ENCODE results near the gene G2E3.

The G2E3 gene

GRCh38 chr14:30547388-30548048, 11.4 kb upstream of the G2E3 start:
- Mint-ChIP-seq H3K27ac (no peak overlapping the region), H3K36me3 (no peaks in the 10 kb centered on the region), H3K9me3 (no peaks in the 10 kb centered on the region), H3K4me1 (no peaks in the 10 kb centered on the region), H3K27me3 (peaks cover 27% of the 10 kb centered on the region), H3K4me3 (no peak overlapping the region)
- ATAC-seq, result no peak

GRCh38 chr14:30550335-30550734, 8.6 kb upstream of the G2E3 start:
- Mint-ChIP-seq H3K27ac (no peak overlapping the region), H3K4me1 (peaks cover 9% of the 10 kb centered on the region), H3K9me3 (no peaks in the 10 kb centered on the region), H3K27me3 (peaks cover 27% of the 10 kb centered on the region), H3K36me3 (no peaks in the 10 kb centered on the region), H3K4me3 (no peak overlapping the region)
- no peak for ATAC-seq

- no peaks in the 10 kb centered on the region for H3K36me3 Mint-ChIP-seq
- H3K4me1 Mint-ChIP-seq, result peaks cover 9% of the 10 kb centered on the region
- ATAC-seq, result no peak
- peaks cover 27% of the 10 kb centered on the region for H3K27me3 Mint-ChIP-seq
- H3K4me3 Mint-ChIP-seq, result no peak overlapping the region
- no peaks in the 10 kb centered on the region for H3K9me3 Mint-ChIP-seq
- no peak overlapping the region for H3K27ac Mint-ChIP-seq
These were observed 7.5 kb upstream of the G2E3 start for GRCh38 chr14:30551460-30551859.

- ATAC-seq, result no peak
- peak overlapping the region; percentile 25 for H3K27ac Mint-ChIP-seq
These were observed 5.5 kb upstream of the G2E3 start for GRCh38 chr14:30553311-30553989.

GRCh38 chr14:30558362-30558674, 640 bp upstream of the G2E3 start:
- no peaks in the 10 kb centered on the region for H3K27me3 Mint-ChIP-seq
- peaks cover 27% of the 10 kb centered on the region for H3K4me1 Mint-ChIP-seq
- peaks cover 18% of the 10 kb centered on the region for H3K36me3 Mint-ChIP-seq
- H3K27ac Mint-ChIP-seq, result peak overlapping the region; percentile 98
- ATAC-seq, result no peak
- H3K4me3 Mint-ChIP-seq, result peak overlapping the region; percentile 100
- H3K9me3 Mint-ChIP-seq, result no peaks in the 10 kb centered on the region

More at GRCh38 chr14:30553311-30553989, 5.5 kb upstream of the G2E3 start:
- Mint-ChIP-seq H3K27me3 (peaks cover 18% of the 10 kb centered on the region), H3K4me3 (no peak overlapping the region), H3K36me3 (no peaks in the 10 kb centered on the region), H3K9me3 (no peaks in the 10 kb centered on the region), H3K4me1 (peaks cover 9% of the 10 kb centered on the region)

- no peaks in the 10 kb centered on the region for H3K27me3 Mint-ChIP-seq
- peaks cover 24% of the 10 kb centered on the region for H3K36me3 Mint-ChIP-seq
- H3K4me3 Mint-ChIP-seq, result peak overlapping the region; percentile 100
- peak; percentile 5 for ATAC-seq
- H3K27ac Mint-ChIP-seq, result peak overlapping the region; percentile 98
- no peaks in the 10 kb centered on the region for H3K9me3 Mint-ChIP-seq
- H3K4me1 Mint-ChIP-seq, result peaks cover 28% of the 10 kb centered on the region
These were observed 707 bp downstream of the G2E3 start for GRCh38 chr14:30559638-30560091.

- peak overlapping the region; percentile 58 for H3K4me3 Mint-ChIP-seq
These were observed 1.6 kb downstream of the G2E3 start for GRCh38 chr14:30560581-30560980.

GRCh38 chr14:30564235-30564867, 5.4 kb downstream of the G2E3 start:
- H3K27me3 Mint-ChIP-seq, result no peaks in the 10 kb centered on the region
- H3K27ac Mint-ChIP-seq, result no peak overlapping the region
- no peak overlapping the region for H3K4me3 Mint-ChIP-seq
- peaks cover 71% of the 10 kb centered on the region for H3K4me1 Mint-ChIP-seq
- no peak for ATAC-seq
- no peaks in the 10 kb centered on the region for H3K9me3 Mint-ChIP-seq
- peaks cover 41% of the 10 kb centered on the region for H3K36me3 Mint-ChIP-seq

More at GRCh38 chr14:30560581-30560980, 1.6 kb downstream of the G2E3 start:
- Mint-ChIP-seq H3K27me3 (no peaks in the 10 kb centered on the region), H3K36me3 (peaks cover 31% of the 10 kb centered on the region), H3K9me3 (no peaks in the 10 kb centered on the region), H3K27ac (no peak overlapping the region), H3K4me1 (peaks cover 36% of the 10 kb centered on the region)
- no peak for ATAC-seq

GRCh38 chr14:30564868-30565248, 5.9 kb downstream of the G2E3 start:
- Mint-ChIP-seq H3K4me3 (no peak overlapping the region), H3K4me1 (peaks cover 76% of the 10 kb centered on the region), H3K27me3 (no peaks in the 10 kb centered on the region), H3K9me3 (no peaks in the 10 kb centered on the region), H3K36me3 (peaks cover 41% of the 10 kb centered on the region), H3K27ac (no peak overlapping the region)
- no peak for ATAC-seq

- peaks cover 27% of the 10 kb centered on the region for H3K36me3 Mint-ChIP-seq
- no peak overlapping the region for H3K27ac Mint-ChIP-seq
- no peak for ATAC-seq
- no peaks in the 10 kb centered on the region for H3K9me3 Mint-ChIP-seq
- peaks cover 92% of the 10 kb centered on the region for H3K4me1 Mint-ChIP-seq
- H3K27me3 Mint-ChIP-seq, result no peaks in the 10 kb centered on the region
- no peak overlapping the region for H3K4me3 Mint-ChIP-seq
These were observed 10.4 kb downstream of the G2E3 start for GRCh38 chr14:30569216-30569902.

GRCh38 chr14:30569903-30570226, 10.9 kb downstream of the G2E3 start:
- Mint-ChIP-seq H3K9me3 (no peaks in the 10 kb centered on the region), H3K4me1 (peaks cover 92% of the 10 kb centered on the region), H3K36me3 (peaks cover 27% of the 10 kb centered on the region), H3K27ac (no peak overlapping the region), H3K27me3 (no peaks in the 10 kb centered on the region), H3K4me3 (no peak overlapping the region)
- ATAC-seq, result no peak

- no peak for ATAC-seq
- no peak overlapping the region for H3K27ac Mint-ChIP-seq
- H3K27me3 Mint-ChIP-seq, result no peaks in the 10 kb centered on the region
- H3K4me1 Mint-ChIP-seq, result peaks cover 88% of the 10 kb centered on the region
- no peak overlapping the region for H3K4me3 Mint-ChIP-seq
- peaks cover 29% of the 10 kb centered on the region for H3K36me3 Mint-ChIP-seq
- H3K9me3 Mint-ChIP-seq, result no peaks in the 10 kb centered on the region
These were observed 13.3 kb downstream of the G2E3 start for GRCh38 chr14:30572237-30572636.

GRCh38 chr14:30572771-30573170, 13.8 kb downstream of the G2E3 start:
- Mint-ChIP-seq H3K4me3 (no peak overlapping the region), H3K27ac (no peak overlapping the region), H3K27me3 (no peaks in the 10 kb centered on the region), H3K4me1 (peaks cover 88% of the 10 kb centered on the region), H3K9me3 (no peaks in the 10 kb centered on the region), H3K36me3 (peaks cover 25% of the 10 kb centered on the region)
- ATAC-seq, result no peak

GRCh38 chr14:30573226-30573814, 14.4 kb downstream of the G2E3 start:
- no peaks in the 10 kb centered on the region for H3K9me3 Mint-ChIP-seq
- no peak overlapping the region for H3K4me3 Mint-ChIP-seq
- H3K27me3 Mint-ChIP-seq, result no peaks in the 10 kb centered on the region
- H3K4me1 Mint-ChIP-seq, result peaks cover 88% of the 10 kb centered on the region
- peaks cover 24% of the 10 kb centered on the region for H3K36me3 Mint-ChIP-seq
- H3K27ac Mint-ChIP-seq, result no peak overlapping the region
- ATAC-seq, result no peak

GRCh38 chr14:30573966-30574365, 15.0 kb downstream of the G2E3 start:
- Mint-ChIP-seq H3K27me3 (no peaks in the 10 kb centered on the region), H3K36me3 (peaks cover 23% of the 10 kb centered on the region), H3K27ac (no peak overlapping the region), H3K9me3 (no peaks in the 10 kb centered on the region), H3K4me3 (no peak overlapping the region), H3K4me1 (peaks cover 90% of the 10 kb centered on the region)
- ATAC-seq, result no peak
